HCT116 (cell line): Measurements from ENCODE around the gene HIVEP3.

Experiments
- CBX3 ChIP-seq: IDR thresholded peaks from 2 replicates; pipeline ENCODE4 v1.6.1; 2012; ENCODE audit warnings: low read depth
- EGR1 ChIP-seq: IDR thresholded peaks from 2 replicates; pipeline ENCODE4 v1.6.1; 2012; ENCODE audit warnings: low read depth
- EZH2 ChIP-seq: fragments of 200-600 bp; sonication (generic); IDR thresholded peaks from 2 replicates; pipeline ENCODE4 v1.6.1; 2017; ENCODE audit warnings: antibody characterized with exemption, mixed run types
- FOSL1 ChIP-seq: IDR thresholded peaks from 2 replicates; pipeline ENCODE4 v1.6.1; 2012; ENCODE audit warnings: low read depth
- MAX ChIP-seq: IDR thresholded peaks from 2 replicates; pipeline ENCODE4 v1.6.1; 2012
- POLR2A ChIP-seq: IDR thresholded peaks from 2 replicates; pipeline ENCODE4 v1.7.0; 2011; ENCODE audit warnings: borderline replicate concordance; ENCODE audit not compliant: insufficient read depth, insufficient read length; ENCODE audit errors: extremely low read depth
- POLR2AphosphoS5 ChIP-seq: IDR thresholded peaks from 2 replicates; pipeline ENCODE4 v1.6.1; 2011; ENCODE audit warnings: mild to moderate bottlenecking, low read depth, low read length, moderate library complexity
- SIN3A ChIP-seq: IDR thresholded peaks from 2 replicates; pipeline ENCODE4 v1.6.1; 2012; ENCODE audit warnings: low read depth
- ZBTB33 ChIP-seq: IDR thresholded peaks from 2 replicates; pipeline ENCODE4 v1.6.1; 2011; ENCODE audit warnings: mild to moderate bottlenecking, low read length, moderate library complexity; ENCODE audit not compliant: insufficient replicate concordance; ENCODE audit errors: extremely low read depth
- ZNF274 ChIP-seq: fragments of 200-500 bp; sonication (Bioruptor generic); IDR thresholded peaks from 2 replicates; pipeline ENCODE4 v1.6.1; 2014; ENCODE audit warnings: mild to moderate bottlenecking, low read depth, low read length, inconsistent platforms
- TF ChIP-seq, protein P1 (sequence below), 3 experiments: fragments of 200-600 bp in 1 of 3; sonication (generic) in 1 of 3; IDR thresholded peaks in 2 of 3; conservative IDR thresholded peaks in 1 of 3; 2 replicates each; pipeline ENCODE4 v1.5.1; 2012 to 2017; ENCODE audit warnings: low read depth in 2 of 3, low read length in 2 of 3, antibody characterized with exemption in 1 of 3, borderline replicate concordance in 1 of 3, control low read depth in 1 of 3, mild to moderate bottlenecking in 1 of 3, mixed read lengths in 1 of 3, mixed run types in 1 of 3, moderate library complexity in 1 of 3; ENCODE audit not compliant: insufficient read depth in 1 of 3
- TF ChIP-seq, protein P2 (sequence below): IDR thresholded peaks from 2 replicates; pipeline ENCODE4 v1.6.1; 2012; ENCODE audit warnings: low read depth

- TF ChIP-seq POLR2AphosphoS5 (no peak), POLR2A (no peak), EZH2 (no peak), ZNF274 (no peak), FOSL1 (no peak), EGR1 (no peak), CBX3 (no peak), MAX (no peak), ZBTB33 (no peak), SIN3A (no peak)
- TF ChIP-seq, protein P1, sequence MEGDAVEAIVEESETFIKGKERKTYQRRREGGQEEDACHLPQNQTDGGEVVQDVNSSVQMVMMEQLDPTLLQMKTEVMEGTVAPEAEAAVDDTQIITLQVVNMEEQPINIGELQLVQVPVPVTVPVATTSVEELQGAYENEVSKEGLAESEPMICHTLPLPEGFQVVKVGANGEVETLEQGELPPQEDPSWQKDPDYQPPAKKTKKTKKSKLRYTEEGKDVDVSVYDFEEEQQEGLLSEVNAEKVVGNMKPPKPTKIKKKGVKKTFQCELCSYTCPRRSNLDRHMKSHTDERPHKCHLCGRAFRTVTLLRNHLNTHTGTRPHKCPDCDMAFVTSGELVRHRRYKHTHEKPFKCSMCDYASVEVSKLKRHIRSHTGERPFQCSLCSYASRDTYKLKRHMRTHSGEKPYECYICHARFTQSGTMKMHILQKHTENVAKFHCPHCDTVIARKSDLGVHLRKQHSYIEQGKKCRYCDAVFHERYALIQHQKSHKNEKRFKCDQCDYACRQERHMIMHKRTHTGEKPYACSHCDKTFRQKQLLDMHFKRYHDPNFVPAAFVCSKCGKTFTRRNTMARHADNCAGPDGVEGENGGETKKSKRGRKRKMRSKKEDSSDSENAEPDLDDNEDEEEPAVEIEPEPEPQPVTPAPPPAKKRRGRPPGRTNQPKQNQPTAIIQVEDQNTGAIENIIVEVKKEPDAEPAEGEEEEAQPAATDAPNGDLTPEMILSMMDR (IDR thresholded peaks at IDR 0.05 in 2 of 3, conservative IDR thresholded peaks at IDR 0.05 in 1 of 3; ENCODE audit: borderline replicate concordance in 1 of 3, insufficient read depth in 1 of 3, low read depth in 2 of 3, low read length in 2 of 3): no peak
- TF ChIP-seq, protein P2, sequence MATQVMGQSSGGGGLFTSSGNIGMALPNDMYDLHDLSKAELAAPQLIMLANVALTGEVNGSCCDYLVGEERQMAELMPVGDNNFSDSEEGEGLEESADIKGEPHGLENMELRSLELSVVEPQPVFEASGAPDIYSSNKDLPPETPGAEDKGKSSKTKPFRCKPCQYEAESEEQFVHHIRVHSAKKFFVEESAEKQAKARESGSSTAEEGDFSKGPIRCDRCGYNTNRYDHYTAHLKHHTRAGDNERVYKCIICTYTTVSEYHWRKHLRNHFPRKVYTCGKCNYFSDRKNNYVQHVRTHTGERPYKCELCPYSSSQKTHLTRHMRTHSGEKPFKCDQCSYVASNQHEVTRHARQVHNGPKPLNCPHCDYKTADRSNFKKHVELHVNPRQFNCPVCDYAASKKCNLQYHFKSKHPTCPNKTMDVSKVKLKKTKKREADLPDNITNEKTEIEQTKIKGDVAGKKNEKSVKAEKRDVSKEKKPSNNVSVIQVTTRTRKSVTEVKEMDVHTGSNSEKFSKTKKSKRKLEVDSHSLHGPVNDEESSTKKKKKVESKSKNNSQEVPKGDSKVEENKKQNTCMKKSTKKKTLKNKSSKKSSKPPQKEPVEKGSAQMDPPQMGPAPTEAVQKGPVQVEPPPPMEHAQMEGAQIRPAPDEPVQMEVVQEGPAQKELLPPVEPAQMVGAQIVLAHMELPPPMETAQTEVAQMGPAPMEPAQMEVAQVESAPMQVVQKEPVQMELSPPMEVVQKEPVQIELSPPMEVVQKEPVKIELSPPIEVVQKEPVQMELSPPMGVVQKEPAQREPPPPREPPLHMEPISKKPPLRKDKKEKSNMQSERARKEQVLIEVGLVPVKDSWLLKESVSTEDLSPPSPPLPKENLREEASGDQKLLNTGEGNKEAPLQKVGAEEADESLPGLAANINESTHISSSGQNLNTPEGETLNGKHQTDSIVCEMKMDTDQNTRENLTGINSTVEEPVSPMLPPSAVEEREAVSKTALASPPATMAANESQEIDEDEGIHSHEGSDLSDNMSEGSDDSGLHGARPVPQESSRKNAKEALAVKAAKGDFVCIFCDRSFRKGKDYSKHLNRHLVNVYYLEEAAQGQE: no peak
Measured at GRCh38 chr1:41528726-41529605, 389.8 kb downstream of the HIVEP3 start.
